Ishikawa (cell line): ENCODE results near the gene TOMM40.

ENCODE experiments used
- CEBPB ChIP-seq: IDR thresholded peaks from 2 replicates; pipeline ENCODE4 v1.6.1; 2012
- CREB1 ChIP-seq: IDR thresholded peaks from 2 replicates; pipeline ENCODE4 v1.6.1; 2012; ENCODE audit warnings: low read depth
- EGR1 ChIP-seq: IDR thresholded peaks from 2 replicates; pipeline ENCODE4 v1.6.1; 2012
- EP300 ChIP-seq: IDR thresholded peaks from 2 replicates; pipeline ENCODE4 v1.6.1; 2012; ENCODE audit warnings: borderline replicate concordance
- FOXM1 ChIP-seq: IDR thresholded peaks from 2 replicates; pipeline ENCODE4 v1.6.1; 2012; ENCODE audit warnings: low read depth, borderline replicate concordance
- NFIC ChIP-seq: IDR thresholded peaks from 2 replicates; pipeline ENCODE4 v1.6.1; 2012
- RAD21 ChIP-seq: IDR thresholded peaks from 2 replicates; pipeline ENCODE4 v1.6.1; 2012; ENCODE audit warnings: low read depth
- TAF1 ChIP-seq: IDR thresholded peaks from 2 replicates; pipeline ENCODE4 v1.6.1; 2012; ENCODE audit warnings: low read depth, mild to moderate bottlenecking
- TCF12 ChIP-seq: IDR thresholded peaks from 2 replicates; pipeline ENCODE4 v1.6.1; 2012; ENCODE audit warnings: low read depth
- TEAD4 ChIP-seq: IDR thresholded peaks from 2 replicates; pipeline ENCODE4 v1.6.1; 2012
- YY1 ChIP-seq: IDR thresholded peaks from 2 replicates; pipeline ENCODE4 v1.6.1; 2012; ENCODE audit warnings: low read depth
- ZBTB7A ChIP-seq: IDR thresholded peaks from 2 replicates; pipeline ENCODE4 v1.6.1; 2012; ENCODE audit warnings: low read depth
- TF ChIP-seq, protein P1 (sequence below): IDR thresholded peaks from 2 replicates; pipeline ENCODE4 v1.6.1; 2012; ENCODE audit warnings: low read depth, mild to moderate bottlenecking
- TF ChIP-seq, protein P2 (sequence below): IDR thresholded peaks from 2 replicates; pipeline ENCODE4 v1.6.1; 2012
- TF ChIP-seq, protein P3 (sequence below): IDR thresholded peaks from 2 replicates; pipeline ENCODE4 v1.6.1; 2012

TOMM40 gene

DNA sequence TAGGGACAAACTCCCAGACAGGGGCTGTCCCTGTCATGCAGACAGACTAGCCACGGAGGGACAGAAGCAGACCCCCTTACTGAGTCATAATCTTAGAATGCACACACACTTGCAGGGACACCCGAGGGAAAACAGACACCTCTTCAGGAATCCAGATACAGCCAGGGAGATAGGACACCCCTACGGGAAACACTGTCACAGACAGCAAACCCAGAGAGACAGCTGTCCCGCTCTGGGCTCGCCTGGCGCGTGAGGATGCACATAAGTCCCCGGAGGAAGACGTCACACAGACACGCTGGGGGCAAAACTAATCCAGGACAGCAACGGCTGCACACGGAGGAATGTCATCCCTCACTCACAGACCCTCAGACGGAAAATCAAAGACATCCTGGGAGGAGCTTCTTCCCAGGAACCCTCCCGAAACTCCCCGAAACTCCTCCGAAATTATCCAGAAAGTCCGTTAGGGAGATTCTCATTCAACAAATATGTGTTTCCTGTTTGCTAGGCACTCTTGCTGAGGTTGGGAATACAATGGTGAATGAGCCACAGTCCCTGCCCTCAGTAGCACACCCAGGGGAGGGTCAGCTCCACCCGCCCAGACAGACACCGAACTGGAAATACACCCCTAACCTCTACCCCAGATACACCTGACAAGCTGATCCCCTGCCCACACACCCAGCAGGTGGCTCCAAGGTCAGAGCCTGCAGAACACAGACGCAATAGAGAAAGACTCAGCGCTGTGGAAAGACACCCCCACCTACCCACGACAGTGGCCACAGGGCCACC, 15.2 kb upstream of the TOMM40 start:
- TF ChIP-seq, protein P1, sequence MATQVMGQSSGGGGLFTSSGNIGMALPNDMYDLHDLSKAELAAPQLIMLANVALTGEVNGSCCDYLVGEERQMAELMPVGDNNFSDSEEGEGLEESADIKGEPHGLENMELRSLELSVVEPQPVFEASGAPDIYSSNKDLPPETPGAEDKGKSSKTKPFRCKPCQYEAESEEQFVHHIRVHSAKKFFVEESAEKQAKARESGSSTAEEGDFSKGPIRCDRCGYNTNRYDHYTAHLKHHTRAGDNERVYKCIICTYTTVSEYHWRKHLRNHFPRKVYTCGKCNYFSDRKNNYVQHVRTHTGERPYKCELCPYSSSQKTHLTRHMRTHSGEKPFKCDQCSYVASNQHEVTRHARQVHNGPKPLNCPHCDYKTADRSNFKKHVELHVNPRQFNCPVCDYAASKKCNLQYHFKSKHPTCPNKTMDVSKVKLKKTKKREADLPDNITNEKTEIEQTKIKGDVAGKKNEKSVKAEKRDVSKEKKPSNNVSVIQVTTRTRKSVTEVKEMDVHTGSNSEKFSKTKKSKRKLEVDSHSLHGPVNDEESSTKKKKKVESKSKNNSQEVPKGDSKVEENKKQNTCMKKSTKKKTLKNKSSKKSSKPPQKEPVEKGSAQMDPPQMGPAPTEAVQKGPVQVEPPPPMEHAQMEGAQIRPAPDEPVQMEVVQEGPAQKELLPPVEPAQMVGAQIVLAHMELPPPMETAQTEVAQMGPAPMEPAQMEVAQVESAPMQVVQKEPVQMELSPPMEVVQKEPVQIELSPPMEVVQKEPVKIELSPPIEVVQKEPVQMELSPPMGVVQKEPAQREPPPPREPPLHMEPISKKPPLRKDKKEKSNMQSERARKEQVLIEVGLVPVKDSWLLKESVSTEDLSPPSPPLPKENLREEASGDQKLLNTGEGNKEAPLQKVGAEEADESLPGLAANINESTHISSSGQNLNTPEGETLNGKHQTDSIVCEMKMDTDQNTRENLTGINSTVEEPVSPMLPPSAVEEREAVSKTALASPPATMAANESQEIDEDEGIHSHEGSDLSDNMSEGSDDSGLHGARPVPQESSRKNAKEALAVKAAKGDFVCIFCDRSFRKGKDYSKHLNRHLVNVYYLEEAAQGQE: no peak
- TF ChIP-seq YY1 (no peak), TEAD4 (no peak), EGR1 (no peak), CEBPB (no peak), FOXM1 (no peak)

DNA sequence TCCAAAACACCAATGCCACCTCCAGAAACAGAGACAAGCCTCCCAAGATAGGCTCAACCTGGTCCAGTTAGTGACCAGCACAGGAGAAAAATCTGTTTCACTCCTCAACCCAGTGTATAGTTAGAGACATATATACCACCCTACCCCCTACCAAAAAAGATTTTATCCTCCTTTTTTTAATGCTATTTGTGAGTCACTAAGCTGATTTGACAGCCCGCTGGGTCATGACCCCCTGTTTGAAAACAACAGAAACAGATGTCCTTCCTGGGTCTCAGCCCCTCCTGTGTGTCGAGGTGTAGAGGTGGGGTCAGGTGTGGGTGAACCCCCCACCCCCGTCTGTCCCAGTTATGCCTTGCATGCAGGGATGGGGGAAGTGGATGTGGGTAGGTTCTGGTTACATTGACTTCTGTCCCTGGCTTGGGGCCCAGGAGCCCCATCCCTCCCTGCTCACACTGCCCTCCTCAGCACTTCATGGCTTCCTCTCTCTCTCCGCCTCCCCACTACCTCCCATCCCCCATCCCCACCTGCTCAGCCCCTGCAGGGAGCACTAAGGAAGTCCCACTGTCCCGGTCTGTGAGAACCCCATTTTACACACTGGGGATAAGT, 14.0 kb upstream of the TOMM40 start:
- TF ChIP-seq ZBTB7A (no peak), CEBPB (no peak), EGR1 (no peak), RAD21 (no peak), NFIC (no peak), TAF1 (no peak), TEAD4 (no peak), EP300 (no peak), CREB1 (no peak), TCF12 (no peak), YY1 (no peak)
- TF ChIP-seq, protein P2, sequence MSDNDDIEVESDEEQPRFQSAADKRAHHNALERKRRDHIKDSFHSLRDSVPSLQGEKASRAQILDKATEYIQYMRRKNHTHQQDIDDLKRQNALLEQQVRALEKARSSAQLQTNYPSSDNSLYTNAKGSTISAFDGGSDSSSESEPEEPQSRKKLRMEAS: no peak
- TF ChIP-seq, protein P3, sequence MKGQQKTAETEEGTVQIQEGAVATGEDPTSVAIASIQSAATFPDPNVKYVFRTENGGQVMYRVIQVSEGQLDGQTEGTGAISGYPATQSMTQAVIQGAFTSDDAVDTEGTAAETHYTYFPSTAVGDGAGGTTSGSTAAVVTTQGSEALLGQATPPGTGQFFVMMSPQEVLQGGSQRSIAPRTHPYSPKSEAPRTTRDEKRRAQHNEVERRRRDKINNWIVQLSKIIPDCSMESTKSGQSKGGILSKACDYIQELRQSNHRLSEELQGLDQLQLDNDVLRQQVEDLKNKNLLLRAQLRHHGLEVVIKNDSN: no peak
- TF ChIP-seq, protein P1: no peak

DNA sequence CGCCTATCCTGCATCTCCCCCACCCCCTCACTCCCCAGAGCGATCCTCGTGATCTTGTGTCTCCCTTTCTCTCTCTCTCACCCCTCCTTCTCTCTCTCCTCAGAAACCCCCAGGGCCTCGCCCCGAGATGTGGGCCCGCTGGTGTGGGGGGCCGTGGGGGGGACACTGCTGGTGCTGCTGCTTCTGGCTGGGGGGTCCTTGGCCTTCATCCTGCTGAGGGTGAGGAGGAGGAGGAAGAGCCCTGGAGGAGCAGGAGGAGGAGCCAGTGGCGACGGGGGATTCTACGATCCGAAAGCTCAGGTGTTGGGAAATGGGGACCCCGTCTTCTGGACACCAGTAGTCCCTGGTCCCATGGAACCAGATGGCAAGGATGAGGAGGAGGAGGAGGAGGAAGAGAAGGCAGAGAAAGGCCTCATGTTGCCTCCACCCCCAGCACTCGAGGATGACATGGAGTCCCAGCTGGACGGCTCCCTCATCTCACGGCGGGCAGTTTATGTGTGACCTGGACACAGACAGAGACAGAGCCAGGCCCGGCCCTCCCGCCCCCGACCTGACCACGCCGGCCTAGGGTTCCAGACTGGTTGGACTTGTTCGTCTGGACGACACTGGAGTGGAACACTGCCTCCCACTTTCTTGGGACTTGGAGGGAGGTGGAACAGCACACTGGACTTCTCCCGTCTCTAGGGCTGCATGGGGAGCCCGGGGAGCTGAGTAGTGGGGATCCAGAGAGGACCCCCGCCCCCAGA, 12.8 kb upstream of the TOMM40 start:
- TF ChIP-seq YY1 (no peak), CREB1 (no peak), CEBPB (no peak), FOXM1 (no peak), RAD21 (no peak), ZBTB7A (peak; percentile 17; the same call in 1 of the 2 replicates), NFIC (no peak), TAF1 (no peak), TCF12 (no peak), TEAD4 (no peak), EGR1 (peak; percentile 63; the same call in 1 of the 2 replicates), EP300 (peak; percentile 42; the same call in 1 of the 2 replicates)
- TF ChIP-seq, protein P3: no peak
- TF ChIP-seq, protein P2: peak; percentile 66
- TF ChIP-seq, protein P1: no peak
